WERI-Rb-1 (cell line): ENCODE data around the gene ATP2C2.

Source experiments
- DNase-seq: peaks from one replicate; pipeline ENCODE4 v3.0.0-alpha.2; 2020
- H3K27ac ChIP-seq: fragments of 250-450 bp; sonication (Bioruptor Pico); 2 replicates; pipeline ENCODE4 v1.5.1; 2020; ENCODE audit warnings: mild to moderate bottlenecking, moderate library complexity
- H3K27me3 ChIP-seq: fragments of 250-450 bp; sonication (Bioruptor Pico); 2 replicates; pipeline ENCODE4 v1.5.1; 2021; ENCODE audit warnings: mild to moderate bottlenecking, low read depth, moderate library complexity; ENCODE audit not compliant: insufficient read depth, severe bottlenecking
- H3K36me3 ChIP-seq: fragments of 250-450 bp; sonication (Bioruptor Pico); 2 replicates; pipeline ENCODE4 v1.5.1; 2020; ENCODE audit warnings: mild to moderate bottlenecking, moderate library complexity
- H3K4me3 ChIP-seq: 2 replicates; pipeline ENCODE4 v1.5.1; 2011; ENCODE audit warnings: low read depth, mild to moderate bottlenecking, control low read depth, low read length
- H3K9me3 ChIP-seq: fragments of 250-450 bp; sonication (Bioruptor Pico); 2 replicates; pipeline ENCODE4 v1.5.1; 2021; ENCODE audit warnings: mild to moderate bottlenecking, moderate library complexity; ENCODE audit not compliant: severe bottlenecking
- TF ChIP-seq, protein P1 (sequence below): IDR thresholded peaks from 2 replicates; pipeline ENCODE4 v1.5.1; 2011; ENCODE audit warnings: low read depth, mild to moderate bottlenecking, control low read depth, inconsistent platforms, low read length

ATP2C2 gene

DNA sequence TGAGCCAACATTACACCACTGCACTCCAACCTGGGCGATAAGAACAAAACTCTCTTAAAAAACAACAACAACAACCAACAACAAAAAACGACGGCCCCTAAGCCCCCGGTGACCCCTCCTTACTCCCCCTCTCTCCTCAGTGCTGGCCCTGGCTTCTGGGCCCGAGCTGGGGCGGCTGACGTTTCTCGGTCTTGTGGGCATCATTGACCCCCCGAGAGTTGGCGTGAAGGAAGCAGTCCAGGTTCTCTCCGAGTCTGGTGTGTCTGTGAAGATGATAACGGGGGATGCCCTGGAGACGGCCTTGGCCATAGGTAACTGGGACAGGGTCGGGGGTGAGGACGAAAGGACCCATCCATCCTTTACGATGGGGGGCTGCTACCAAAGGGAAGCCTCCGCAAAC is 83.4 kb downstream of the ATP2C2 start:
- Histone ChIP-seq H3K4me3 (no peak overlapping the region), H3K27ac (no peak overlapping the region), H3K36me3 (no peaks in the 10 kb centered on the region), H3K9me3 (no peaks in the 10 kb centered on the region), H3K27me3 (no peaks in the 10 kb centered on the region)
- TF ChIP-seq, protein P1, sequence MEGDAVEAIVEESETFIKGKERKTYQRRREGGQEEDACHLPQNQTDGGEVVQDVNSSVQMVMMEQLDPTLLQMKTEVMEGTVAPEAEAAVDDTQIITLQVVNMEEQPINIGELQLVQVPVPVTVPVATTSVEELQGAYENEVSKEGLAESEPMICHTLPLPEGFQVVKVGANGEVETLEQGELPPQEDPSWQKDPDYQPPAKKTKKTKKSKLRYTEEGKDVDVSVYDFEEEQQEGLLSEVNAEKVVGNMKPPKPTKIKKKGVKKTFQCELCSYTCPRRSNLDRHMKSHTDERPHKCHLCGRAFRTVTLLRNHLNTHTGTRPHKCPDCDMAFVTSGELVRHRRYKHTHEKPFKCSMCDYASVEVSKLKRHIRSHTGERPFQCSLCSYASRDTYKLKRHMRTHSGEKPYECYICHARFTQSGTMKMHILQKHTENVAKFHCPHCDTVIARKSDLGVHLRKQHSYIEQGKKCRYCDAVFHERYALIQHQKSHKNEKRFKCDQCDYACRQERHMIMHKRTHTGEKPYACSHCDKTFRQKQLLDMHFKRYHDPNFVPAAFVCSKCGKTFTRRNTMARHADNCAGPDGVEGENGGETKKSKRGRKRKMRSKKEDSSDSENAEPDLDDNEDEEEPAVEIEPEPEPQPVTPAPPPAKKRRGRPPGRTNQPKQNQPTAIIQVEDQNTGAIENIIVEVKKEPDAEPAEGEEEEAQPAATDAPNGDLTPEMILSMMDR = no peak
- DNase-seq = no peak

DNA sequence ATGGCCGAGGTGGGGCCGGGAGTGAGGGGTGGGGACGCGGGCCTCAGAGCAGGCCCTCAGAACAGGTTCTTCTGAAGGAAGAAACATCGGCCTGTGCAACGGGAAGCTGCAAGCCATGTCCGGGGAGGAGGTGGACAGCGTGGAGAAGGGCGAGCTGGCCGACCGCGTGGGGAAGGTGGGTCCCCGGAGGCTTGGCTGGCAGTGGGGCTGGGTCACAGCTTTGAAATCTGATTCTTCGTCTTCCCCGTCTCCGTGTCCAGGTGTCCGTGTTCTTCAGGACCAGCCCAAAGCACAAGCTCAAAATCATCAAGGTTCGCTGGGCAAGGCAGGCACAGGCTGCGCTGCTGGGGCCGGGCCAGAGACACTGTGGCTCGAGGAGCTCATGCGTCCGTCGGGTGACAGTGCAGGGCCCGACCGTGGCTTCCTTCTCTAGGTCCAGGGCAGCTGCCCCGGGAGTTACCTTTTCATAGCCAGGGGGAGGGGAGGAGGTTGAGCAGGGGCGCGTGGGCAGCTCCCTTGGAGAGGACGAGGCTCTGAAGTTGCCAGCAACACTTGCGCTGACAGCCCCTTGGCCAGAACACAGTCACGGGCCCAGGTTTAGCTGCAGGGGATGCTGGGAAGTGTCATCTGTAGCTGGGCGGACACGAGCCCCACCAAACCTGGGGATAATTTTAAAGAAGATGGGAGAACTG is 84.9 kb downstream of the ATP2C2 start:
- Histone ChIP-seq H3K27ac (no peak overlapping the region), H3K27me3 (no peaks in the 10 kb centered on the region), H3K4me3 (no peak overlapping the region), H3K9me3 (no peaks in the 10 kb centered on the region), H3K36me3 (no peaks in the 10 kb centered on the region)
- DNase-seq = no peak
- TF ChIP-seq, protein P1 = no peak

DNA sequence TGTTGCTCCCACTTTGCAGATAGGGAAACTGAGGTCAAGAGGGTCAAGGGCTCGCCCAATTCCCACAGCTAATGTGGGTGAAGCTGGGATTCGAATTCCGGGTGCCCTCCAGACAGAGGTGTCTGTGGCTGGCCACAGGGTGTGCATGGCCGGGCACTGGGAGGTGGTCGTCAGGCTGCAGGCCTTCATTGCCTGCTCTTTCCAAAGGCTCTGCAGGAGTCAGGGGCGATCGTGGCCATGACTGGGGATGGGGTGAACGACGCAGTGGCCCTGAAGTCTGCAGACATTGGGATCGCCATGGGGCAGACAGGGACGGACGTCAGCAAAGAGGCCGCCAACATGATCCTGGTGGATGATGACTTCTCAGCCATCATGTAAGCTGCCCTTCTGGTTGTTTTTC is 86.3 kb downstream of the ATP2C2 start:
- no peak for DNase-seq
- H3K4me3 ChIP-seq = no peak overlapping the region
- TF ChIP-seq, protein P1 = no peak
- H3K27me3 ChIP-seq = no peaks in the 10 kb centered on the region
- H3K9me3 ChIP-seq = no peaks in the 10 kb centered on the region
- H3K27ac ChIP-seq = no peak overlapping the region
- no peaks in the 10 kb centered on the region for H3K36me3 ChIP-seq

DNA sequence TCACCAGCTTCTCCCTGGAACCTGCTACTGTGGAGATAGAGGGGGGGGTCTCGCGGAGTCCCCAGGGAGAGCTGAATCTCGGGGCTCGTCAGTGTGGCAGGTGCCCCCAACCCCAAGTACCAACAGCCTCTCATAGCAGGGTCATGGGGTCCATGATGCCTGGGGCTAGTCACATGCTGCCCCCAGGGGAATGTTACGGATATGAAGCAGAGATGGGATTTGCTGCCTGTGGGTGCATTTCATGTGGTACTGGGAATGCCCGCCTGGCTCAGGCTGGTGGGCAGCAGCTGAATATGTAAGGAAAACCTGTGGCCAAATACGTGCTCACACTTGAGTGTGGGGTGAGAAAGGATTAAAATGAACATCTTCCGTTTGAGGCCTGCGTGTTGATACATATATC is 86.7 kb downstream of the ATP2C2 start:
- Histone ChIP-seq H3K9me3 (no peaks in the 10 kb centered on the region), H3K4me3 (no peak overlapping the region), H3K27me3 (no peaks in the 10 kb centered on the region), H3K27ac (no peak overlapping the region), H3K36me3 (no peaks in the 10 kb centered on the region)
- TF ChIP-seq, protein P1 = no peak
- DNase-seq = no peak

DNA sequence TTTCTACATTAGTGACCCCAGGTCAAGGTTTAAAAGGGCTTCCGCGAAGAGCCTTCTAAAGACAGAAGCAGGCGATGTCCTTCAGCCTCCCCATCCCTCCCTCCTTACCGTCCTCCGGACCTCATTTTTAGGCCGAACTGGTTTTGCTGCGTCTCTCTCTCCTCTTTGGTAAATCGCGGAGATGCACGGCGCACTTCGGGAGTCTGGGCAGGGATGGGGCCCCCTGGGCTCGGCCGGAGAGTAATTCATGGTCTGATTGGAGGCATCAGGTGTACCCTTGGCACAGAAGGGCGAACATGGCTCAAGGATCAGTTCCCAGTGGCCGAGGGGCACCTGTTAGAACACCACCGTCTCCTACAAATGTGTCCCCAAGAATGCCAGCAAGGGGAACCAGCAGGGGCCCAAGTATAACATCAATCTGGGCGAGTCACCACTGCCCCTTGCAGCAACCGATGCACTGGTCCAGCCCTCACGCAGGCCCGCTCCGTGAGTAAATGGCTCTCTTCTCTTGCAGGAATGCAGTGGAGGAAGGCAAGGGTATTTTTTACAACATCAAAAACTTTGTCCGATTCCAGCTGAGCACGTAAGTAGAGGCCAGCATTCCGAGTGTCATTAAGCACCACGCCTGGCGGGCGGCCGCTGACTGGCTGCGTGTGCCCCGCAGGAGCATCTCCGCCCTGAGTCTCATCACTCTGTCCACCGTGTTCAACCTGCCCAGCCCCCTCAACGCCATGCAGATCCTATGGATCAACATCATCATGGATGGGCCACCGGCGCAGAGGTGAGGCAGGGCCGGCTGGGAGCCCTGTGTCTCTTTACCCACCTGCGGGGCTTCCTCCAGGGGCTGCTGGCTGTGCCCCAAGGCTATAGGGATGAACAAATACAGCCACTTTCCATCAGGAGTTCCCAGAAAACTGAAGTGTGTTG is 90.5 kb downstream of the ATP2C2 start:
- Histone ChIP-seq H3K4me3 (no peak overlapping the region), H3K27ac (no peak overlapping the region), H3K27me3 (no peaks in the 10 kb centered on the region), H3K9me3 (no peaks in the 10 kb centered on the region), H3K36me3 (no peaks in the 10 kb centered on the region)
- DNase-seq = no peak
- TF ChIP-seq, protein P1 = no peak
